BE2C (cell line): ENCODE measurements around the gene NOP9.
"Not testable (repeated sequence)": the region's sequence is repeated elsewhere in the genome, so short reads cannot be mapped to it uniquely, and the experiment has no call there.

ENCODE experiments used
- DNase-seq: peaks from one replicate; pipeline ENCODE4 v3.0.0-alpha.2; 2020
- H3K27me3 ChIP-seq: fragments of 250-450 bp; sonication (Bioruptor Pico); 2 replicates; pipeline ENCODE4 v1.5.1; 2020; ENCODE audit warnings: mild to moderate bottlenecking
- H3K36me3 ChIP-seq: fragments of 250-450 bp; sonication (Bioruptor Pico); 2 replicates; pipeline ENCODE4 v1.5.1; 2020; ENCODE audit warnings: mild to moderate bottlenecking
- H3K4me1 ChIP-seq: fragments of 250-450 bp; sonication (Bioruptor Pico); 2 replicates; pipeline ENCODE4 v1.5.1; 2020
- H3K4me3 ChIP-seq: 2 replicates; pipeline ENCODE4 v1.5.1; 2011; ENCODE audit warnings: low read depth, low read length
- H3K9me3 ChIP-seq: fragments of 250-450 bp; sonication (Bioruptor Pico); 2 replicates; pipeline ENCODE4 v1.5.1; 2020
- CTCF ChIP-seq: IDR thresholded peaks from 2 replicates; pipeline ENCODE4 v1.5.1; 2012; ENCODE audit warnings: mild to moderate bottlenecking, low read depth, low read length

The NOP9 gene

GRCh38 chr14:24353559-24354481, 54.2 kb downstream of the NOP9 start:
- H3K36me3 ChIP-seq: no peaks in the 10 kb centered on the region
- H3K27me3 ChIP-seq: peaks cover 46% of the 10 kb centered on the region
- no peak for TF ChIP-seq CTCF
- H3K9me3 ChIP-seq: no peaks in the 10 kb centered on the region
- H3K4me3 ChIP-seq: no peak overlapping the region
- no peak for DNase-seq
- H3K4me1 ChIP-seq: no peaks in the 10 kb centered on the region

- not testable (repeated sequence) for H3K9me3 ChIP-seq, DNase-seq, H3K4me1 ChIP-seq, H3K36me3 ChIP-seq, H3K4me3 ChIP-seq
- peaks cover 40% of the 10 kb centered on the region for H3K27me3 ChIP-seq
Measured at GRCh38 chr14:24354482-24354825, 54.8 kb downstream of the NOP9 start.

- no peak for DNase-seq
- H3K4me1 ChIP-seq: no peaks in the 10 kb centered on the region
- peaks cover 35% of the 10 kb centered on the region for H3K27me3 ChIP-seq
- no peak overlapping the region for H3K4me3 ChIP-seq
- H3K9me3 ChIP-seq: no peaks in the 10 kb centered on the region
- no peak for TF ChIP-seq CTCF
- H3K36me3 ChIP-seq: no peaks in the 10 kb centered on the region
Measured at GRCh38 chr14:24355009-24355408, 55.4 kb downstream of the NOP9 start.

- H3K9me3 ChIP-seq: no peaks in the 10 kb centered on the region
- no peak for DNase-seq
- no peak for TF ChIP-seq CTCF
- no peaks in the 10 kb centered on the region for H3K4me1 ChIP-seq
- peaks cover 23% of the 10 kb centered on the region for H3K27me3 ChIP-seq
- H3K4me3 ChIP-seq: no peak overlapping the region
- H3K36me3 ChIP-seq: no peaks in the 10 kb centered on the region
Measured at GRCh38 chr14:24356208-24356607, 56.6 kb downstream of the NOP9 start.
